ENCODE results near the gene TIE1. TPM values are rescaled to one million over a fixed set of nuclear protein-coding genes. Genes with fewer than 3 reads are reported as not detected.

TIE1 gene
- total and polyA plus RNA-seq, 9 of the 15 experiments (the other 6 are each of a cell fraction or from before 2014, with no cell fraction given), result 0.07 to 0.49 (median 0.14) TPM; not detected in 4

DNA sequence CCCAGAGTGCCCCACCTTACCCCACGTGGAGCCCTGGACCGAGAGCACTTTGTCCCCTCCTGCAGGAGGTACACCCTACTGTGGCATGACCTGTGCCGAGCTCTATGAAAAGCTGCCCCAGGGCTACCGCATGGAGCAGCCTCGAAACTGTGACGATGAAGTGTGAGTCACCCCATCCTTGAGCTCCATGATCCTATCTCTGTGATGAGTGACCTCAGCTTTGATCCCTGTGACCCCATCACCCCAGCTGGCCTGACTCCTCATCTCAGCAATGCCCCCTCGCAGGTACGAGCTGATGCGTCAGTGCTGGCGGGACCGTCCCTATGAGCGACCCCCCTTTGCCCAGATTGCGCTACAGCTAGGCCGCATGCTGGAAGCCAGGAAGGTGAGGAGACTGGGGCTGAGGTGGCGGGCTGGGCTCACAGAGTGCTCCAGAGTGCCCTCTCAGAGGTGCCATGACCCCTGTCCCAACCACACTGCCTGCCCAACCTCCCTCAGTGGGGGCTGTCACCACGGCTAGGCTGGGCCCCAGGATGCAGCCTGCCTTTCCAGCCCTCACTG lies 20.6 kb downstream of the TIE1 start:
- Histone ChIP-seq H3K9ac (ENCODE audit: insufficient read depth in 1 of 2, low read depth in 2 of 2, low read length in 2 of 2) (no peak overlapping the region), H3K4me2 (ENCODE audit: insufficient read depth, low read length) (no peak overlapping the region), H3K27me3 (ENCODE audit: control insufficient read depth in 2 of 2, insufficient read depth in 2 of 2, low read length in 2 of 2) (peaks cover 4 to 18% of the 10 kb centered on the region in 2 experiments; a peak in 2 of 5 replicates), H3K4me1 (replicated peaks in 1 of 2; ENCODE audit: control insufficient read depth in 2 of 2, insufficient read depth in 2 of 2, low read length in 2 of 2) (peaks cover 3 to 11% of the 10 kb centered on the region in 2 experiments; a peak in 3 of 5 replicates), H2AFZ (ENCODE audit: low read depth, low read length) (no peak overlapping the region), H3K79me2 (ENCODE audit: control insufficient read depth, insufficient read depth, low read length) (no peaks in the 10 kb centered on the region), H3K9me3 (replicated peaks; ENCODE audit: control insufficient read depth, insufficient read depth, low read depth, low read length) (peaks cover 6% of the 10 kb centered on the region; the same call in 1 of the 2 replicates), H3K9me1 (ENCODE audit: control insufficient read depth, insufficient read depth, low read length) (no peaks in the 10 kb centered on the region), H3K36me3 (ENCODE audit: control insufficient read depth, insufficient read depth, low read length) (no peaks in the 10 kb centered on the region), H4K20me1 (replicated peaks; ENCODE audit: control insufficient read depth, insufficient read depth, low read length) (peaks cover 4% of the 10 kb centered on the region; the same call in 1 of the 2 replicates), H3K27ac (ENCODE audit: extremely low read depth, low read depth, low read length) (no peak overlapping the region), H3K4me3 (no peak overlapping the region)
- peak; percentile 41 to 61 (median 58) for DNase-seq (ENCODE audit: extremely low read depth in 1 of 4, low spot score in 3 of 4)
- 42% methylated on average over 15 of the region's 16 CpGs for WGBS (ENCODE audit: insufficient coverage, low coverage, missing lambda C conversion rate)
- peak; percentile 38; the same call in 2 of the 3 replicates for ATAC-seq
- in situ Hi-C loops (cut with MboI), result no loop called here
- intact Hi-C loops (cut with micrococcal nuclease), result no loop called here
- FAIRE-seq, result no peak
- BruUV-seq (replicated peaks), result no TSS peak
- CTCF ChIA-PET (ENCODE audit: low intra/inter-chr PET ratio), result no interaction called here
- POLR2A ChIA-PET, result interaction anchor here (1.1 to 1.5 kb wide), 4 partner anchors 9 to 14 kb away, joined by 4 to 10 read pairs (median 5); no protein-coding TSS in a partner anchor
- TF ChIP-seq ATF1 (CRISPR knock-in tag; IDR thresholded peaks at IDR 0.05) (no peak), ATF1 (tag; IDR thresholded peaks at IDR 0.05) (peak; percentile 42; the same call in 1 of the 2 replicates), CBX8 (IDR thresholded peaks at IDR 0.05; ENCODE audit: borderline replicate concordance, extremely low read depth, low read depth, low read length, poor library complexity, severe bottlenecking) (no peak), TCF7 (IDR thresholded peaks at IDR 0.05; ENCODE audit: borderline replicate concordance) (peak; percentile 94), HIVEP1 (CRISPR knock-in tag; IDR thresholded peaks at IDR 0.05) (no peak), CXXC5 (CRISPR knock-in tag; IDR thresholded peaks at IDR 0.05) (no peak), L3MBTL2 (IDR thresholded peaks at IDR 0.05) (peak; percentile 34; the same call in 1 of the 2 replicates), ZKSCAN8 (CRISPR knock-in tag; IDR thresholded peaks at IDR 0.05) (no peak), MIER1 (IDR thresholded peaks at IDR 0.05; ENCODE audit: low read depth) (no peak), FOSL1 (tag; conservative IDR thresholded peaks at IDR 0.05) (peak; percentile 94), JUND (IDR thresholded peaks at IDR 0.05; ENCODE audit: borderline replicate concordance, low read depth, low read length) (peak; percentile 88), JUND (tag; IDR thresholded peaks at IDR 0.05; ENCODE audit: borderline replicate concordance, low read depth, low read length) (peak; percentile 78; the same call in 2 of the 3 replicates), XRCC5 (IDR thresholded peaks at IDR 0.05; ENCODE audit: low read depth, low read length) (no peak), ZNF644 (tag; IDR thresholded peaks at IDR 0.05; ENCODE audit: low read depth) (no peak), TBL1XR1 (IDR thresholded peaks at IDR 0.05; ENCODE audit: low read length in 2 of 2) (no peak), ZNF217 (CRISPR knock-in tag; IDR thresholded peaks at IDR 0.05) (no peak)
- TF ChIP-seq, protein P1, sequence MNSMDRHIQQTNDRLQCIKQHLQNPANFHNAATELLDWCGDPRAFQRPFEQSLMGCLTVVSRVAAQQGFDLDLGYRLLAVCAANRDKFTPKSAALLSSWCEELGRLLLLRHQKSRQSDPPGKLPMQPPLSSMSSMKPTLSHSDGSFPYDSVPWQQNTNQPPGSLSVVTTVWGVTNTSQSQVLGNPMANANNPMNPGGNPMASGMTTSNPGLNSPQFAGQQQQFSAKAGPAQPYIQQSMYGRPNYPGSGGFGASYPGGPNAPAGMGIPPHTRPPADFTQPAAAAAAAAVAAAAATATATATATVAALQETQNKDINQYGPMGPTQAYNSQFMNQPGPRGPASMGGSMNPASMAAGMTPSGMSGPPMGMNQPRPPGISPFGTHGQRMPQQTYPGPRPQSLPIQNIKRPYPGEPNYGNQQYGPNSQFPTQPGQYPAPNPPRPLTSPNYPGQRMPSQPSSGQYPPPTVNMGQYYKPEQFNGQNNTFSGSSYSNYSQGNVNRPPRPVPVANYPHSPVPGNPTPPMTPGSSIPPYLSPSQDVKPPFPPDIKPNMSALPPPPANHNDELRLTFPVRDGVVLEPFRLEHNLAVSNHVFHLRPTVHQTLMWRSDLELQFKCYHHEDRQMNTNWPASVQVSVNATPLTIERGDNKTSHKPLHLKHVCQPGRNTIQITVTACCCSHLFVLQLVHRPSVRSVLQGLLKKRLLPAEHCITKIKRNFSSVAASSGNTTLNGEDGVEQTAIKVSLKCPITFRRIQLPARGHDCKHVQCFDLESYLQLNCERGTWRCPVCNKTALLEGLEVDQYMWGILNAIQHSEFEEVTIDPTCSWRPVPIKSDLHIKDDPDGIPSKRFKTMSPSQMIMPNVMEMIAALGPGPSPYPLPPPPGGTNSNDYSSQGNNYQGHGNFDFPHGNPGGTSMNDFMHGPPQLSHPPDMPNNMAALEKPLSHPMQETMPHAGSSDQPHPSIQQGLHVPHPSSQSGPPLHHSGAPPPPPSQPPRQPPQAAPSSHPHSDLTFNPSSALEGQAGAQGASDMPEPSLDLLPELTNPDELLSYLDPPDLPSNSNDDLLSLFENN (IDR thresholded peaks at IDR 0.05; ENCODE audit: low read depth in 2 of 2, low read length in 2 of 2), result no peak
- TF ChIP-seq, protein P2, sequence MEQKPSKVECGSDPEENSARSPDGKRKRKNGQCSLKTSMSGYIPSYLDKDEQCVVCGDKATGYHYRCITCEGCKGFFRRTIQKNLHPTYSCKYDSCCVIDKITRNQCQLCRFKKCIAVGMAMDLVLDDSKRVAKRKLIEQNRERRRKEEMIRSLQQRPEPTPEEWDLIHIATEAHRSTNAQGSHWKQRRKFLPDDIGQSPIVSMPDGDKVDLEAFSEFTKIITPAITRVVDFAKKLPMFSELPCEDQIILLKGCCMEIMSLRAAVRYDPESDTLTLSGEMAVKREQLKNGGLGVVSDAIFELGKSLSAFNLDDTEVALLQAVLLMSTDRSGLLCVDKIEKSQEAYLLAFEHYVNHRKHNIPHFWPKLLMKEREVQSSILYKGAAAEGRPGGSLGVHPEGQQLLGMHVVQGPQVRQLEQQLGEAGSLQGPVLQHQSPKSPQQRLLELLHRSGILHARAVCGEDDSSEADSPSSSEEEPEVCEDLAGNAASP (IDR thresholded peaks at IDR 0.05), result no peak
